NCI-H524 treated with DMSO at 0.1 percent for 48 hours (cell line): ENCODE data around the gene TMEM39B.
"Not testable (repeated sequence)": the region's sequence is repeated elsewhere in the genome, so short reads cannot be mapped to it uniquely, and the experiment has no call there.

Experiments used
- DNase-seq: peaks from one replicate; lab custom pipeline; 2025; lab: John Stamatoyannopoulos, UW

TMEM39B gene

DNA sequence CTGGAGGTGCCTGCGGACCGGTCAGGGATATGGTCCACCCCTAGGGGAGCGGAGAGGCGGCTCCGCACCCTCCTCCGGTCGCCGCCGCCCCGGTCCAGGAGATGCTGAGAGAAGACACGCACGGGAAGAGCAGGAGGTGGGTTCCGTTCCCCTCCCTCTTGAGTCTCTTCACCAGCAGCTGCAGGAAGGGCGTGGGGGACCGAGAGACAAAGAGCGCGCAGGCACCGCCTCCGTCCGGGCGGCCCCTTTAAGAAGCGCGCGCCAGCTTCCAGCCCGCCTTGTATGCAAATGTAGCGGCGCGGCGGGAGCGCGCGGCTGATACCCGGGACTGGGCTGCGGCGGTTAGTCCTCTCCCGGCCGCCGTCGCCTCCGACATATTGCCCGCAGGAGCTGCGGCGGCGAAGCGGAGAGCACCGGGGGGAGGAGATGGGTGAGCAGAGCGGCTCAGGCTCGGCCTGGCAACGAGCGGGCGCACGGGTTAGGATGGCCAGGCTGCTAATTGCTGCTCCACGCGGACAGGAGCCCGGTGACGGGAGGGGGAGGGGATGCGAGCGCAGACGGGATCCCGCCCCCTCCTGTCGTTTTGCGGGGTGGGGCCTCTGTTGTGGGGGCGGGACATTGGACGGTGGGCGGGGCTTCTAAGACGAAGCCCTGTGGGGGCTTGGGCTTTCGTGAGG is at the start of gene TMEM39B:
Gene TMEM39B (plus strand): TSS at position 318 of the 677 bp plus-strand sequence. CDS start 109 bp downstream, at position 427.
- DNase-seq: peak; percentile 80

DNA sequence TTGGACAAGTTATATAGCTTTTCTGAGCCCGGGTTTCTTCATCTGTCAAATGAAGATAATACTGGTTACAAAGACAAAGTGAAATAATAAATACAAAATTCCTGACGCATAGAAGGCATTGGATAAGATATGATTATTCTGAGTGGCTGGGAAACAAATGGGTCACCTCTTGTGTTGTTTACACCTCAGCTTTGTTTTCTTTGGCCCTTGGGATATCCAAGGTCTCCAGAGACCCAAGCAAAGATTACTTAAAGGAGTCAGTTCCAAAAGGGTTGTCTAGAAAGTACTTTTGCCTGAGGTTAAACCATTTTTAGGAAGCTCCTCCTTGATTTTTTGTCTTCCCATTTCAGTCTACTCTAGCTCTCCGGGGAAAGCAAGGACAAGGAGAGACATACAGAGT is 49.4 kb upstream of the TMEM39B start:
- DNase-seq: no peak

- no peak for DNase-seq
These were observed 47.2 kb upstream of the TMEM39B start for GRCh38 chr1:32025515-32025914.

DNA sequence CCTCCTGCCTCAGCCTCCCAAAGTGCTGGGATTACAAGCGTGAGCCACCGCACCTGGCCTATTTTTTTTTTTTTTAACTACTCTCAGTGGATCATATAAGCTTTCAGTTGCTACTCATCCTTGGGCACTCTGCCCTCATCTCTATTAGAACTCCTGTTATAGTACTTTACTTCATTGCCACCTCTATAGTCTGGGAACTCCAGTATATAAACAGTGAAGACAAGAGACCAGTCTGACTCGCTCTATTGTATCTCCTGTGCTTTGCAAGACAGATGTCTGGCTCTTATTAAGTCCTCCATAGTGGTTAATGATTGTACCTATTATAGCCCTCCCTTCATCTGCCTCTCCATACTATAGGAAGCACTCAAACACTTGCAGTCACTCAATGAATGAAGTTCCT is 44.0 kb upstream of the TMEM39B start:
- DNase-seq: peak; percentile 9

GRCh38 chr1:32031578-32032274 is 41.0 kb upstream of the TMEM39B start:
- no peak for DNase-seq

GRCh38 chr1:32032275-32032615 is 40.5 kb upstream of the TMEM39B start:
- no peak for DNase-seq

- no peak for DNase-seq
These were observed 37.6 kb upstream of the TMEM39B start for GRCh38 chr1:32035119-32035518.

GRCh38 chr1:32040711-32041110 is 32.0 kb upstream of the TMEM39B start:
- no peak for DNase-seq

GRCh38 chr1:32042330-32042729 is 30.4 kb upstream of the TMEM39B start:
- no peak for DNase-seq

DNA sequence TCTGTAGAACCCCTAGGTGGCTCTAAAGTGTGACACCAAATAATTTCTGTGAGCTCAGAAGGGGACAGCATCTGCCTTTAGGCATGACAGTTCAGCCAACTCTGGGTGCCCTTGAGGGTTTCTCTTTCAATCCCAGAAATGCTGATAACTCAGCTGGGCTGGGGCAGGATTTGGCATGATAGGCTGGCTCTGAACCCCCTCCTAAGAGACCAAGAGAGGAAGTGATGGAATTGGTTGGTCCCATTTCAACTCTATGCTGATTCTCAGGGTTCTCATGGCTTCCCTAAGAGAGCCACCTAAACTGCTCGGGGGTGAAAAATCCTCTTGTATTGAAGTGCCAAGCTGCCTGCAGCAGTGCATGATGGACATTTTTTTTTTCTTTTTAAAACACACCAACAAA is 28.5 kb upstream of the TMEM39B start:
- DNase-seq: peak; percentile 10

DNA sequence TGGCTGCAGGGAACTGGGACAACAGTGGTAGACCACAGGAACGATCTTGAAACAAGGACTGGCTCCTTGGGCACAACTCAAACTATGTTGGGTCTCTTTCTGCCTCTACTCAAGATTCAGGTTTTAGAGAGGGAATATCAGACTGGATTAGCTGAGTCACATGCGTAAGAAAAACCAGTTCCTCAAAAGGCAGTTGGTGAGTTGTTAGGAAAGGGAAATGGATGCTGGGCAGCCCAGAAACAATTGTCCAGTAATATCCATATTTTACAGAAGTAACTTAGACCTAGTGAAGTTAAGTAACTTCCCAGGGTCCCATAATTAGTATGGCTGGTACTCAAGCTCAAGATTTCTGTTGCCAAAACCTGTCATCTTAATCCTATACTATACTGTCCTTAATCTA is 27.0 kb upstream of the TMEM39B start:
- no peak for DNase-seq

DNA sequence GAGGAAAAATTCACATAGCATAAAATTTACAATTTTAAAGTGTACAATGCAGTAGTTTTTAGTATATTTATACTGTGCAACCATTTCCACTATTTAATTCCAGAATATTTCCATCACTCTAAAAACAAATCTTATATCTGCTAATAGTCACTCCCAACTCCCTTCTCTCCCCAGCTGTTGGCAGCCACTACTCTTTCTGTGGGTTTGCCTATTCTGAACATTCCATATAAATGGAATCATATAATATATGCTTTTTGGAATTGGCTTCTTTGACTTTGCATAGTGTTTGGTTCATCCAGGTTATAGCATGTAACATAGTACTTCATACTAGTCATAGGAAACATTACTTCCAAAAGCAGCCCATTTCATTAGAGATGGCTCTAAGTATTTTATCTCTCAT is 25.0 kb upstream of the TMEM39B start:
- DNase-seq: no peak

- no peak for DNase-seq
These were observed 24.3 kb upstream of the TMEM39B start for GRCh38 chr1:32048440-32048839.

GRCh38 chr1:32051706-32052105 is 21.0 kb upstream of the TMEM39B start:
- no peak for DNase-seq

DNA sequence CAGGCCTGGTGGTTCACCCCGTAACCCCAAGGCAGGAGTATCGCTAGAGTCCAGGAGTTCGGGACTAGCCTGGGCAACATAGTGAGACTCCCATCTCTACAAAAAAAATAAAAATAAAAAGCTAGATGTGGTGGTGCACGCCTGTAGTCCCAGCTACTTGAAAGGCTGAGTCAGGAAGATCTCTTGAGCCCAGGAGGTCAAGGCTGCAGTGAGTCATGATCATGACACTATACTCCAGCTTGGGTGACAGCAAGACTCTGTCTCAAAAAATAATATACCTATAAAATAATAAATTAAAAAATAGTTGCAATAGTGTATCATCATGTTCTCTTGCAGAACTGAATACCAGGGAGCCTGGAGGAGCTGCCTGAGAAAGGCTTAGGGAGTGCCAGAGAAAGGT is 19.9 kb upstream of the TMEM39B start:
- no peak for DNase-seq

- no peak for DNase-seq
These were observed 17.3 kb upstream of the TMEM39B start for GRCh38 chr1:32055416-32055815.

DNA sequence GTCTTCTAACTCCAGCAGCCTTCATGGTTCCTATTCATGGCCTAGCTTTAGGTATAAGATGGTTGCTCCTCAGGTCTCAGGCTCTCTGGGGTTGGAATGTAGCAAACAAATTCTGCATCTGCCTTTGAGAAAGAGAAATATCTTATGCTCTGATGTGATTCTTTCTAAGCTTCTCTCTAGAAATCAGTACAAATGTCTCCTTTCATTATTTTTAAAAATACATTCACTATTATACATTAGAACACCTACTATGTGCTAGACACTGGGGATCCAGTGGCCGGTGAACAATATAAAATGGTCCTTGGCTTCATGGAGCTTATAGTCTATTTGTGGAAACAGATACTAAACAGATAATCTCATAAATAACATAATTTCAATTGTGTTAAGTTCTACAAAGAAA is 16.1 kb upstream of the TMEM39B start:
- DNase-seq: no peak

DNA sequence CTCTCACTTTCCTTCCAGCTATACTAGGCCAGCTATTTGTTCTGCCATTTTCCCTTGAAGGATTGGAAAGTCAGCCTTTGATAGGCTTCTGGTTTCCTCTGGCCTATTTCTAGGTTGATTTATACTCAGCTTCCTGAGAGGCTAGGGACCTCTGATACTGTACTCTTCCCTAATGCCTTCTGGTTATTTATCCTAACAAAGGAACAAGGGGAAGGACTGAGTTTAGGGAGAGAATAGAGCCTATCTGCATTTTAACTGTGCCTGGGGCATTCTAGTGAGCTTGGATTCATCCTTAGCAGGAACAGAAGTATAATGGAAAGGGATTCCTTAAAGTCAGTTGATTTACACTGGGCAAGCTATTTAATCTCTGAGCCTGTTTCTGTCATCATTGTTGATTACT is 11.8 kb upstream of the TMEM39B start:
- DNase-seq: no peak

GRCh38 chr1:32062867-32063230 is 9.9 kb upstream of the TMEM39B start:
- DNase-seq: no peak

DNA sequence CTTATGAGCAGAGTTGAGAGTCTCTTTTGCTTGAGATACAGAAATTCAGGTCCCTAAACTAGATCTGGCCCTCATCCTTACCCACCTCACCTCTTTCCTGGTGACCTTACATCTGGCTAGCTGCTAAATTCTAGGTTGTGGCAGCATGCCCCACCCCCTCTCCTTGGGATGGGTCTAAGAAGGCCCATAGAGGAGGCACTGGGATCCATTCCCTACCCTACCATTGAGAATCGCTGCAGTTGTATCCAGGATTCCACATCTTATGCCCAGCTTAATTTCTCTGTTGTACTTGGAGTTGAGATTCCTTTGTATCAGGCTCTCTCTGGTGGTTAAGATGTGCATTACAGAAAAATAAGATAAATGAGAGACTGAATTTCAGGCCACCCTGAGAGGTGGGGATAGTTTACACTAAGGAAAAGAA is 9.5 kb upstream of the TMEM39B start:
- peak; percentile 63 for DNase-seq

GRCh38 chr1:32065613-32066488 is 6.9 kb upstream of the TMEM39B start:
- not testable (repeated sequence) for DNase-seq

DNA sequence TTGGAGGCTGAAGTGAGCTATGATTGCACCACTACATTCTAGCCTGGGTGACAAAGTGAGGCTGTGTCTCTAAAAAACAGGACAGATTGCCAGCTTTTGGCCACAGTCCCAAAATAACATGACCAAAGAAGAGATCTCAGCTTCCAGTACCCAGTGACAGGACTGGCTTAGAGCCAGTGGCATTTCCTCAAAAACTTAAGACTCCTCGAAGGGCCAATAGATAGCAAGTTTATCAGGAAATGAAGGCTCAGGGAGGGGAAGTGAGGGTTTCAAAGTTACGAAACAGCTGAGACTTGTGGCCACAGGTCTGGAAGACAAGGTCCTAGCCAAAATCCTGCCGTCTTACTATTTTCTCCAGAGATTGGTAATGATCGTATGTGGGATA is 6.3 kb upstream of the TMEM39B start:
- no peak for DNase-seq
